22Rv1 (cell line): ENCODE results near the gene PCBP2.
"Not testable (repeated sequence)": the region's sequence is repeated elsewhere in the genome, so short reads cannot be mapped to it uniquely, and the experiment has no call there.

Experiments
- ZFX ChIP-seq: fragments of 450-650 bp; IDR thresholded peaks from 2 replicates; pipeline ENCODE4 v1.6.1; 2017; ENCODE audit warnings: antibody characterized with exemption, borderline replicate concordance
- TF ChIP-seq, protein P1 (sequence below): fragments of 450-650 bp; IDR thresholded peaks from 2 replicates; pipeline ENCODE4 v1.5.1; 2017; ENCODE audit warnings: mild to moderate bottlenecking

- TF ChIP-seq, protein P1, sequence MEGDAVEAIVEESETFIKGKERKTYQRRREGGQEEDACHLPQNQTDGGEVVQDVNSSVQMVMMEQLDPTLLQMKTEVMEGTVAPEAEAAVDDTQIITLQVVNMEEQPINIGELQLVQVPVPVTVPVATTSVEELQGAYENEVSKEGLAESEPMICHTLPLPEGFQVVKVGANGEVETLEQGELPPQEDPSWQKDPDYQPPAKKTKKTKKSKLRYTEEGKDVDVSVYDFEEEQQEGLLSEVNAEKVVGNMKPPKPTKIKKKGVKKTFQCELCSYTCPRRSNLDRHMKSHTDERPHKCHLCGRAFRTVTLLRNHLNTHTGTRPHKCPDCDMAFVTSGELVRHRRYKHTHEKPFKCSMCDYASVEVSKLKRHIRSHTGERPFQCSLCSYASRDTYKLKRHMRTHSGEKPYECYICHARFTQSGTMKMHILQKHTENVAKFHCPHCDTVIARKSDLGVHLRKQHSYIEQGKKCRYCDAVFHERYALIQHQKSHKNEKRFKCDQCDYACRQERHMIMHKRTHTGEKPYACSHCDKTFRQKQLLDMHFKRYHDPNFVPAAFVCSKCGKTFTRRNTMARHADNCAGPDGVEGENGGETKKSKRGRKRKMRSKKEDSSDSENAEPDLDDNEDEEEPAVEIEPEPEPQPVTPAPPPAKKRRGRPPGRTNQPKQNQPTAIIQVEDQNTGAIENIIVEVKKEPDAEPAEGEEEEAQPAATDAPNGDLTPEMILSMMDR: not testable (repeated sequence)
- not testable (repeated sequence) for TF ChIP-seq ZFX
Measured at GRCh38 chr12:53422247-53422646, 29.7 kb upstream of the PCBP2 start.
